A549 (cell line): ENCODE results near the gene MRPL53.

Experiments used
- BHLHE40 ChIP-seq: IDR thresholded peaks from 2 replicates; pipeline ENCODE4 v1.6.1; 2012; ENCODE audit warnings: low read depth, low read length, inconsistent platforms
- ESRRA ChIP-seq: fragments of 150-350 bp; IDR thresholded peaks from 2 replicates; pipeline ENCODE4 v1.6.1; 2014; ENCODE audit warnings: mild to moderate bottlenecking, low read length, borderline replicate concordance
- KDM5A ChIP-seq: fragments of 200-600 bp; sonication (generic); IDR thresholded peaks from 2 replicates; pipeline ENCODE4 v1.6.1; 2016; ENCODE audit warnings: antibody characterized with exemption, mild to moderate bottlenecking
- POLR2A ChIP-seq: IDR thresholded peaks from 2 replicates; pipeline ENCODE4 v1.6.1; 2012; ENCODE audit warnings: mild to moderate bottlenecking, low read length
- POLR2AphosphoS2 ChIP-seq: conservative IDR thresholded peaks from 2 replicates; pipeline ENCODE4 v1.6.1; 2012; ENCODE audit warnings: low read length, improper control_type of control experiment, inconsistent platforms
- RAD21 ChIP-seq, 2 experiments: fragments of >200 bp in 1 of 2; sonication (Bioruptor Twin) in 1 of 2; formaldehyde crosslinking in 1 of 2; IDR thresholded peaks in 1 of 2; conservative IDR thresholded peaks in 1 of 2; 2 replicates in 1 of 2; 3 replicates in 1 of 2; pipeline ENCODE4 v1.6.1; 2012 to 2018; ENCODE audit warnings: inconsistent platforms in 1 of 2
- TP53 ChIP-seq: fragments of 250-450 bp; sonication (Bioruptor Pico); IDR thresholded peaks from 2 replicates; pipeline ENCODE4 v1.5.0; 2021; ENCODE audit warnings: mild to moderate bottlenecking, moderate library complexity
- ZFP36 ChIP-seq: fragments of 450-650 bp; IDR thresholded peaks from 2 replicates; pipeline ENCODE4 v1.6.1; 2014; ENCODE audit warnings: borderline replicate concordance; ENCODE audit not compliant: partially characterized antibody
- TF ChIP-seq, protein P1 (sequence below): fragments of >200 bp; sonication (Bioruptor Twin); formaldehyde crosslinking; IDR thresholded peaks from 3 replicates; pipeline ENCODE4 v1.5.1; 2016

DNA sequence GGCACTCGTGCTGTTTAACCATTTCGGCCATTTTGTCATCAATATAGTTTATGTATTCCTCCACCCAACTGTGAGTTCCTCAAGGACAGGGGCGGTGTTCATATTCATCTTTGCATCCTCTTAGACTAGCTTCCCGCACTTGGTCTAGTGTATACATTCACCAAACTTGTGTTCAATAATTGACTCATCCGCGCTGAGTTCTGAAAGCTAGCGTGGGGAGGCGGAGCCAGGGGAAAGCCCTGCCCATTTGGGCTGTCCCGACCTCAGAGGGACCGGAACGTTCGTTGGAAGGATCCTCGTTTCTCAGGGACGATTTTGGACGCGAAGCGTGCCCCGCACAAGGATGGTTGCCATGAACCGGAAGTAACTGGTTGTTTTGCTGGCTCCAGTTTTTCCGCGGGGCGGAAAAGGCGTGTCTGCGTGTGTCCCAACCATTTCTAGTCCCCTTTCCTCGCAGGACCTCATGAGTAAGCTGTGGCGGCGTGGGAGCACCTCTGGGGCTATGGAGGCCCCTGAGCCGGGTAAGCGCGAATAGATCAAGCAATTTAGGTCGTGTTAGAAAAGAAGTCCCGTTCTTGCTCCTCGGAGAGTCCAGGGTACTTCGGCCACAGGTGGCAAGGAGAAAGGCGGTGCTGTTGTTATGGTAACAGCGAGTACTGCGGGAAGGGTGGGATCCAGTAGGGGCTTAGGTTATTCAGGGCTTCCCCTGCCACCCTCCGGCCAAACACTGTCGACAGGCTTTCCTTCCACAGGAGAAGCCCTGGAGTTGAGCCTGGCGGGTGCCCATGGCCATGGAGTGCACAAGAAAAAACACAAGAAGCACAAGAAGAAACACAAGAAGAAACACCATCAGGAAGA is 17.6 kb downstream of the MRPL53 start, which contains the start of gene INO80B:
- TF ChIP-seq, protein P1, sequence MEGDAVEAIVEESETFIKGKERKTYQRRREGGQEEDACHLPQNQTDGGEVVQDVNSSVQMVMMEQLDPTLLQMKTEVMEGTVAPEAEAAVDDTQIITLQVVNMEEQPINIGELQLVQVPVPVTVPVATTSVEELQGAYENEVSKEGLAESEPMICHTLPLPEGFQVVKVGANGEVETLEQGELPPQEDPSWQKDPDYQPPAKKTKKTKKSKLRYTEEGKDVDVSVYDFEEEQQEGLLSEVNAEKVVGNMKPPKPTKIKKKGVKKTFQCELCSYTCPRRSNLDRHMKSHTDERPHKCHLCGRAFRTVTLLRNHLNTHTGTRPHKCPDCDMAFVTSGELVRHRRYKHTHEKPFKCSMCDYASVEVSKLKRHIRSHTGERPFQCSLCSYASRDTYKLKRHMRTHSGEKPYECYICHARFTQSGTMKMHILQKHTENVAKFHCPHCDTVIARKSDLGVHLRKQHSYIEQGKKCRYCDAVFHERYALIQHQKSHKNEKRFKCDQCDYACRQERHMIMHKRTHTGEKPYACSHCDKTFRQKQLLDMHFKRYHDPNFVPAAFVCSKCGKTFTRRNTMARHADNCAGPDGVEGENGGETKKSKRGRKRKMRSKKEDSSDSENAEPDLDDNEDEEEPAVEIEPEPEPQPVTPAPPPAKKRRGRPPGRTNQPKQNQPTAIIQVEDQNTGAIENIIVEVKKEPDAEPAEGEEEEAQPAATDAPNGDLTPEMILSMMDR, result no peak
- TF ChIP-seq RAD21 (conservative IDR thresholded peaks at IDR 0.05 in 1 of 2, IDR thresholded peaks at IDR 0.05 in 1 of 2) (peak in 1 of 2 experiments; percentile 39; a peak in 3 of 5 replicates), TP53 (CRISPR knock-in tag) (no peak), POLR2AphosphoS2 (no peak), POLR2A (peak; percentile 40; the same call in 1 of the 2 replicates), ZFP36 (peak; percentile 12), KDM5A (0 out of 2 replicates have a peak, but pooled peaks have one; percentile 59), BHLHE40 (no peak), ESRRA (0 out of 2 replicates have a peak, but pooled peaks have one; percentile 41)
